WERI-Rb-1 (cell line): ENCODE results near the gene CEP85L.

Experiments used
- DNase-seq: peaks from one replicate; pipeline ENCODE4 v3.0.0-alpha.2; 2020
- H3K27ac ChIP-seq: fragments of 250-450 bp; sonication (Bioruptor Pico); 2 replicates; pipeline ENCODE4 v1.5.1; 2020; ENCODE audit warnings: mild to moderate bottlenecking, moderate library complexity
- H3K27me3 ChIP-seq: fragments of 250-450 bp; sonication (Bioruptor Pico); 2 replicates; pipeline ENCODE4 v1.5.1; 2021; ENCODE audit warnings: mild to moderate bottlenecking, low read depth, moderate library complexity; ENCODE audit not compliant: insufficient read depth, severe bottlenecking
- H3K36me3 ChIP-seq: fragments of 250-450 bp; sonication (Bioruptor Pico); 2 replicates; pipeline ENCODE4 v1.5.1; 2020; ENCODE audit warnings: mild to moderate bottlenecking, moderate library complexity
- H3K4me3 ChIP-seq: 2 replicates; pipeline ENCODE4 v1.5.1; 2011; ENCODE audit warnings: low read depth, mild to moderate bottlenecking, control low read depth, low read length
- H3K9me3 ChIP-seq: fragments of 250-450 bp; sonication (Bioruptor Pico); 2 replicates; pipeline ENCODE4 v1.5.1; 2021; ENCODE audit warnings: mild to moderate bottlenecking, moderate library complexity; ENCODE audit not compliant: severe bottlenecking
- CTCF ChIP-seq: IDR thresholded peaks from 2 replicates; pipeline ENCODE4 v1.5.1; 2011; ENCODE audit warnings: low read depth, mild to moderate bottlenecking, control low read depth, inconsistent platforms, low read length

The CEP85L gene

GRCh38 chr6:118651282-118652050, at the start of gene CEP85L:
Gene CEP85L, minus strand, starts transcription at chr6:118651591. Its CDS starts 322 bp downstream, at chr6:118651269.
- Histone ChIP-seq H3K36me3 (peaks cover 6% of the 10 kb centered on the region), H3K9me3 (no peaks in the 10 kb centered on the region), H3K4me3 (peak within 1 kb of the TSS; percentile 81), H3K27me3 (no peaks in the 10 kb centered on the region), H3K27ac (peak within 1 kb of the TSS; percentile 94)
- peak; percentile 93 for DNase-seq
- no peak for TF ChIP-seq CTCF

GRCh38 chr6:118700531-118700930, 49.1 kb upstream of the CEP85L start:
- no peak for TF ChIP-seq CTCF
- H3K4me3 ChIP-seq, result no peak overlapping the region
- no peaks in the 10 kb centered on the region for H3K27me3 ChIP-seq
- H3K9me3 ChIP-seq, result no peaks in the 10 kb centered on the region
- DNase-seq, result no peak
- H3K27ac ChIP-seq, result no peak overlapping the region
- no peaks in the 10 kb centered on the region for H3K36me3 ChIP-seq

- H3K4me3 ChIP-seq, result no peak overlapping the region
- DNase-seq, result no peak
- no peaks in the 10 kb centered on the region for H3K27me3 ChIP-seq
- H3K9me3 ChIP-seq, result no peaks in the 10 kb centered on the region
- TF ChIP-seq CTCF, result no peak
- H3K27ac ChIP-seq, result no peak overlapping the region
- no peaks in the 10 kb centered on the region for H3K36me3 ChIP-seq
Measured at GRCh38 chr6:118697554-118697953, 46.2 kb upstream of the CEP85L start.

- no peaks in the 10 kb centered on the region for H3K36me3 ChIP-seq
- no peaks in the 10 kb centered on the region for H3K9me3 ChIP-seq
- H3K27me3 ChIP-seq, result no peaks in the 10 kb centered on the region
- H3K27ac ChIP-seq, result no peak overlapping the region
- no peak overlapping the region for H3K4me3 ChIP-seq
- DNase-seq, result no peak
- TF ChIP-seq CTCF, result no peak
Measured at GRCh38 chr6:118696271-118696670, 44.9 kb upstream of the CEP85L start.

GRCh38 chr6:118693562-118693961, 42.2 kb upstream of the CEP85L start:
- H3K36me3 ChIP-seq, result no peaks in the 10 kb centered on the region
- no peak overlapping the region for H3K27ac ChIP-seq
- no peak for DNase-seq
- no peak overlapping the region for H3K4me3 ChIP-seq
- H3K27me3 ChIP-seq, result no peaks in the 10 kb centered on the region
- TF ChIP-seq CTCF, result no peak
- no peaks in the 10 kb centered on the region for H3K9me3 ChIP-seq
